Measurements from ENCODE around the gene IMPDH2.

IMPDH2 gene

DNA sequence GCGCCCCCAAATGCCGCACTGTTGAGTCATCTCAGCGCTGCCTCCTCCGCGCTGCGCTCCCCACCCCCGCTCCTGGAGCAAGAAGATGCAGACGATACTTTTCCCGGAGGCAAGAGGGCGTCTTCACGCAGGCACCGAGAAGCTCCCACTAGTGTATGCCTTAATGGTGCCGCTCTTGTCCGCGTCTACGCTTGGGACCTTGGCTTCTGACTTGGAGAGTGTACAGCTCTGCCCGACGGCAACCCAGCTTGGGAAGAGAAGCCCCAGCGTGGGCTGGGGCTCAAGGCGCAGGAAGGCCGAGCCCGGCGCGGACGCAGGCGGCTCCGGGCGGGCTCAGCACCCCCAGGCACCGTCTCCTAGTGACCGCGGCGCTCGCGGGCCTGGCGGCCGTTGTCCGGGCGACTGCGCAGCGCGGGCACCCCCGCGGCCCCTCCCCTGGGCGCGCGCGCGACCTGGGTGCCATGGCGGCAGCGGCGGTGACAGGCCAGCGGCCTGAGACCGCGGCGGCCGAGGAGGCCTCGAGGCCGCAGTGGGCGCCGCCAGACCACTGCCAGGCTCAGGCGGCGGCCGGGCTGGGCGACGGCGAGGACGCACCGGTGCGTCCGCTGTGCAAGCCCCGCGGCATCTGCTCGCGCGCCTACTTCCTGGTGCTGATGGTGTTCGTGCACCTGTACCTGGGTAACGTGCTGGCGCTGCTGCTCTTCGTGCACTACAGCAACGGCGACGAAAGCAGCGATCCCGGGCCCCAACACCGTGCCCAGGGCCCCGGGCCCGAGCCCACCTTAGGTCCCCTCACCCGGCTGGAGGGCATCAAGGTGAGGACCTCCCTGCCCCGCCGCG is 39.2 kb downstream of the IMPDH2 start, which contains the start of gene P4HTM:
Gene P4HTM (plus strand): TSS at position 446 of the 840 bp plus-strand sequence. CDS start 16 bp downstream, at position 462.
- DNase-seq (ENCODE audit: low read depth): peak; percentile 96
- H3K4me3 ChIP-seq (ENCODE audit: low read depth, low read length): peak within 1 kb of the TSS; percentile 74
- peak; percentile 68 for TF ChIP-seq CTCF (conservative IDR thresholded peaks at IDR 0.05; ENCODE audit: low read depth, low read length)

GRCh38 chr3:48989126-48989795 is 39.9 kb downstream of the IMPDH2 start:
- H3K4me3 ChIP-seq (ENCODE audit: low read depth, low read length): peak overlapping the region; percentile 74
- no peak for TF ChIP-seq CTCF (conservative IDR thresholded peaks at IDR 0.05; ENCODE audit: low read depth, low read length)
- no peak for DNase-seq (ENCODE audit: low read depth)

GRCh38 chr3:48985831-48986376 is 43.3 kb downstream of the IMPDH2 start:
- no peak for DNase-seq (ENCODE audit: low read depth)
- H3K4me3 ChIP-seq (ENCODE audit: low read depth, low read length): no peak overlapping the region
- TF ChIP-seq CTCF (conservative IDR thresholded peaks at IDR 0.05; ENCODE audit: low read depth, low read length): no peak

DNA sequence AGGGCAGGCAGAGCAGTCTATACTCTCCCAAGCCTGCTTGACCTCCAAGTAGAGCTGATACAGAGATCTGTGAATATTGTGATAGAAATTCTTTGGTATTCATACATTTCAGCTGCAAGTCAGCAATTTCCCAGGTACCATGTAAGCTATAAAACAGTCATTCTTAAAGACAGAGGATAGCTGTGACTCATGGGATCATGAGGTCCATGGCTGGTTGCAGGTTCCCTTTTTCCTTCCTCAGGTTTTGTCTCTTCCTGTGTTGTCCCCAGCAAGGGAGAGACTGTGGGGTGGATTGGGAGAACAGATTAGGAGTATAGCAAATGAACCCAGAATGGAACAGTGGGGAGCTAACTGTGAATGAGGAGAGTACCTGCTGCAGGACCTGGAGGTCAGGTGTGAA is 44.5 kb downstream of the IMPDH2 start:
- no peak for TF ChIP-seq CTCF (conservative IDR thresholded peaks at IDR 0.05; ENCODE audit: low read depth, low read length)
- DNase-seq (ENCODE audit: low read depth): no peak

DNA sequence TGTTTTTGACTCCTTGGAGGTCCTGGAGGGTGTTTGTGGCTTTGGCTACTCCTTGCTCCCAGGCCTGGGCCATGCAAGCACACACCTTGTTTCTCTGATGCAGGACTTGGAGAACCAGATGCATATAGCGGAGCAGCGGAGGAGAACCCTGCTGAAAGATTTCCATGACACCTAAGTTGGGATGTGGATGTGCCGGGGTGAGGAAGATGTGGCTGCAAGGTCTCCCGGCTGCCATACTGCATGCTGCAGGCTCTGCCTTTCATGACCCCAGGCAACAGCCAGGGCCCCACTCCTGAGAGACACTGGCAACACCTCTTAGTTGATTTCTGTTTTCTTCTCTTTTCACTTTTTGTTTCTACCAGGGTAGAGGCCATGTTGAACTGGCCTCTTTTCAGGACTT is 46.1 kb downstream of the IMPDH2 start:
- DNase-seq (ENCODE audit: low read depth): no peak
- no peak overlapping the region for H3K4me3 ChIP-seq (ENCODE audit: low read depth, low read length)
- TF ChIP-seq CTCF (conservative IDR thresholded peaks at IDR 0.05; ENCODE audit: low read depth, low read length): no peak

More for the DNA sequence above, 44.5 kb downstream of the IMPDH2 start:
- no peak overlapping the region for H3K4me3 ChIP-seq (ENCODE audit: low read depth, low read length)

DNA sequence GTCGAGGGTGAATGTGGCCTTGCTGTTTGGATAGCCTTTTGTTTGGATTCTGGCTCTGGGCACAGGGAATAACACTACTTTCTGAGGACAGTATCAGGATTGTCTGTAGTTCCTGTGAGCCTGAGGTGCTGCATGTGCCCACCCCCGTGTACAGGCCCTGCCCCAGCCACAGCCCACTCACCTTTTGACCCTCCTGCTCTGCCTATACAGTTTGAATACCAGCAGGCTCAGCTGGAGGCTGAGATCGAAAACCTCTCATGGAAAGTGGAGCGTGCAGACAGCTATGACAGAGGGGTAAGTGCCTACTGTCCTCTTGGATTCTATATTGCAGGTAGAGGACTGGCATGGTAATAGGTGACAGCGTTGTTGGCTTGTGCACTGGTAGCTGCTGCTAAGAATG is 46.5 kb downstream of the IMPDH2 start:
- H3K4me3 ChIP-seq (ENCODE audit: low read depth, low read length): no peak overlapping the region
- no peak for DNase-seq (ENCODE audit: low read depth)
- TF ChIP-seq CTCF (conservative IDR thresholded peaks at IDR 0.05; ENCODE audit: low read depth, low read length): no peak

Data from choroid plexus epithelial cell (primary cell).